Right ventricle myocardium inferior (tissue), 1 donor: Measurements from ENCODE around the gene ZNF207. TPM values are rescaled to one million over a fixed set of nuclear protein-coding genes. Genes with fewer than 3 reads are reported as not detected.
"Not testable (repeated sequence)": the region's sequence is repeated elsewhere in the genome, so short reads cannot be mapped to it uniquely, and the experiment has no call there.

Source experiments
- ATAC-seq: fragments of 200-7000 bp; cut with Tn5 transposase; one replicate; pipeline ENCODE4 v1.9.1; 2020; ENCODE audit warnings: mild to moderate bottlenecking, moderate library complexity
- DNase-seq: peaks from one replicate; pipeline ENCODE4 v3.0.0; 2021; ENCODE audit errors: missing footprints
- intact Hi-C: fragments of 100-400 bp; cut with DNase I; formaldehyde crosslinking; loops from one replicate; pipeline ENCODE4 v1.11.0; 2022
- total RNA-seq: library from RNA; stranded (reverse); fragmentation: NEBNext Ultra II Directional; extraction: Animal tissue kit (Norgen Biotek cat#: 25700); gene quantifications from one replicate; pipeline ENCODE4 v1.2.1, GENCODE V29; 2021
- donor health status: DM: no; HTN: yes; CAD: no; lungs with severe emphysema.

ZNF207 gene
- total RNA-seq, 1 donor from 2014 or later, result 58.4 TPM

DNA sequence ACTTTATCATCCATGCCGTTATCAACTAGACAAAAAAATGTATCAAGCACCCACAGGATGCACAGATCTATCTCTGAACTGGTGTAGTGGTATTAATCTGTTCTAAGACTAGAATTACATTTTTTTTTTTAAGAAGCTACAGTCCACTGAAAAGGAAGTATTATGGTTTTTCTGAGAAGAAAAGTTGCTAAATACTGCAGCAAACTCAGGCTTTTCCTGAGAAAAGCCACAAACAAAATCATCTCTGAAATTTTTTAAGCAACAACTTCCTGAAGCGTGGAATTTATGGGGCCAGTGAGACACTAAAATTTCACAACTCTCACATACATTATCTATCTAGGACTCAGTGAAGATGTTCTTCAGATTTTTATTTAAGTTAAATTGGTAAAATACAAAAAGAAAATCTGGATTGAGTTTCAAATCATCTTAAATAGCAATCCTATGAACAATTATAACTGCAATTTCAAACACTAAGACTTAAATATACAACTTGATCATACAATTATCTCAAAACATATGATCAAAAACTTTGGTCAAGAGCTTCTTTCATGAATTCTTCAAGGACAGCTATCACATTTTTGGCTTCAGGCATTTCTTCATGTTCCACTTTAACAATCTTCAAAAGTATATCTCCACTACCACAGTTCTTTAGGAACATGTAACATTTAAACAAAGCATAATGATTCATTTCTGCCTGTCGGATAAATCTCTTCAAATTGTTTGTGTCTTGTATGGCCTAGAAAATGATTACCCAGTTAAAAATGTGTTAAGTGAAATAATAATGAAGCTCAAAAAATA lies 18.5 kb upstream of the ZNF207 start:
- intact Hi-C loops, result no loop called here
- DNase-seq (no peak), ATAC-seq (no peak)

DNA sequence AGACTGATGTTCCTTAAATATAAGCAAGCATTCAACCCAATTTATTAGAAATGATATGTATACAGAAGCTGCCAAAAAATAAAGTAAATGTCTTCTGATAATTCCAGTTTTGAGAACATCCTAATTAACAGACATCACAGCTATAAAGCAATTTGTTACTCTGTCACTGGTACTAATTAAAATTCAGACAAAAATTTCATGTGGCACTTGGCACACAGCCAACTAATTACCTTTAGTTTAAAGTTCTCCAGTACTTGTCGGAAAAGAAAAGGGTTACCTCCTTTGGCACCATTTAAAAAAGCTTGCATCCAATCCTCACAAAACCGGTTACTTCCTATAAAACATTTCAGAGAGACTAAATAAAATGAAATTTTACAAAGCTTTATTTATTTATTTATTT lies 16.8 kb upstream of the ZNF207 start:
- no peak for DNase-seq
- no peak for ATAC-seq
- intact Hi-C loops, result no loop called here

DNA sequence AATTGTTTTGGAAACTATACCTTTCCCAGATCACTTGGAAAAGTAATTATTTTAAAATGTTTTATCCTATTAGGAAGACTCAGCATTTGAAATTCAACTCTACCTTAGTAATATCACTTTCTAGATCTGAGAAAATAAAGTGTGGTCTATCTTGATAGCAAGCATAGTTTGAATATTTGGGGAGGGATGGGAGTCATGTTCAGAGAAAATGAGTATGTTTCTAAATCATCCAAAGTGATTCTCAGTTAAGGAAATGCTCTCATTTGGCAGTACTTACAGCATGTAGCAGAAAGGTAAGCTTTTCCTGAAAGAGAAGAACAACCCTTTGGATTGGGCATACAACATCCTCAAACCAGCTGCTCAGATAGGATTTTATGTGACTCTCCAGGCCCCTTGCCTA lies 14.9 kb upstream of the ZNF207 start:
- no peak for ATAC-seq
- DNase-seq, result no peak
- intact Hi-C loops, result no loop called here

DNA sequence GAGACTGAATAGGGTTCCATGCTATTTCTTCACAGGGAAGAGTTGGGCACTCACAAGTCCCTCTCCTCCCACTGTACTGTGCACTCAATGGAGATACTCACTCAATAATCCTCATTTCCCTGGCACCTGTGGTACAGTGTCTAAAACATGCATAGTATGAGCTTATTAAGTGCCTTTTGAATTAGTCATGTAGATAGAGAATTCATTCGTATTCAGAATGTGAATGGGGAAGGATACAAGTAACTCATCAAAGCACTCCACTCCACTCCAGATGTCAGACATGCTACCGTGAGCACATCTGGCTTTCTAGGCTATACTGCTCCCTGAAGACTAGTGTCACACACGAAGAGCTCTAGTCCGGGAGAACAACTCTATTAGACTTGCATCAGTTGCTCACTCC lies 14.3 kb upstream of the ZNF207 start:
- ATAC-seq (no peak), DNase-seq (no peak)
- intact Hi-C loops, result no loop called here

DNA sequence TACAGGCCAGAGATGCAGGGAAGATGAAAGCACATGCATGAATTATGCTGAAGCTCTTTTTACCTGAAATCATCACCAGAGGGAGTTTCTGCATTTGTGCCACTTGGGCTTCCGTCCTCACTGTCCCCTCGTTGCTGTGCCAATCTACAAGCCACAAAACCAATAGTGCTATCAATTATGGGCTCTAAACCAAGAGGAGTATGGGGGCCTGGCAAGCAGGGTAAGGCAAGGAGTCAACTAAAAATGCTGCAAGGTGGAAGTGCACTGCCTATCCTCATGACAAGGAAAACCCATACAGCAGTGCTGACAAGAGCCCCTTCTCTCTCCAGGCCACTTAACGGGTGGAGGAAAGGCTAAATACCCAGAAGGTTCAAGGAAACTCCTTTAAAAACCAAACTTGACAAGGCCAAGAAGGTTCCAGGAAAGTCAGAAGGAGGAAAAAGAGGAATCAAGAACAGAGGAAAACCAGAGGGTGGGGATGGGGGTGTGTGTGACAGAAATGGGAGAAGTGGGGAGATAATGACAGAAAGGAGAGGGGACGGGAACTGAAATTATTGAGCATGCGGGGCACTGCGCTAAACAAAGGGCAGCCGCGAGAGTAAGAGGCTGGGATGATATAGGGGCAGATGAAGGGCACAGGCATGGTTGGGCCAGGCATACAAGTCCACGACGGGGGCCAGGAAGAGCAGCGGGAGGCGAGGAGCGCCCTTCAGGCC lies 8.7 kb upstream of the ZNF207 start:
- intact Hi-C loops, result no loop called here
- DNase-seq (no peak), ATAC-seq (no peak)

DNA sequence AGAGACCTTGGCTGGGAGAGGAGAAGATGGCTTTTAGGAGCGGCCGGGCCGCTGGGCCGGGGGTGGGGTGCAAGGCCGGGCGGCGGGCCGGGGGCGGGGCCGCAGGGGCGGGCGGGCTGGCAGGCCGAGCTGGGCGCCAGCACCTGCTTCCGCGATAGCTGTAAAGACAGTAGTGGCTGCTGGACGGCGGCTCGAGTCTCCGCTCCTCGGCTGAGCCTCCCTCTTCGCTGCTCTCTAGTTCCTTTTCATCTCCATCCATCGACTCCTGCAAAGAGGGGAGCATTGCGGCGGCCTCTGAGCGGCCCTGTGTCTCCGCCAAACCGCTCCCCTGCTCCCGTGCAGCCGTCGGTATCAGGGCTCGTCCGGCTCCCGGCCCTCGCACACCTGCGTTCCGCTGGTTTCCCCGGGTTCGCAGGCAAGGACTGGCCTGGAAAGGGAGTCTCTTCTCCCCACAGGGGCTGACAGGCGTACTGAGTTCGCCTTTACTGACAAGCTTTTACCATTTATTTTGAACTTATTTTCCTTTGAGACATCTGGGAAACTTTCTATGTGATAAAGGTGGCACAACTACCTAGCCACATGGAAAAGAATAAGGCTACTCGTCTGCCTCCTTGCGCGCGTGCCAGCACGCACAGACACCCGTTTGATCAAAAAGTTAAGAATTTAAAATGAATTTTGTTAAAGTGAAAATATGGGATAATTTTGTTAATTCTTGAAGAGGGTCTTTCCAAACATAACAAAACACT lies 7.9 kb upstream of the ZNF207 start, which contains the start of gene C17orf75:
Gene C17orf75 (minus strand): TSS at position 317 of the 746 bp plus-strand sequence. CDS start 34 bp downstream, at position 283.
- intact Hi-C loops, result no loop called here
- DNase-seq (peak; percentile 85), ATAC-seq (peak; percentile 96)

DNA sequence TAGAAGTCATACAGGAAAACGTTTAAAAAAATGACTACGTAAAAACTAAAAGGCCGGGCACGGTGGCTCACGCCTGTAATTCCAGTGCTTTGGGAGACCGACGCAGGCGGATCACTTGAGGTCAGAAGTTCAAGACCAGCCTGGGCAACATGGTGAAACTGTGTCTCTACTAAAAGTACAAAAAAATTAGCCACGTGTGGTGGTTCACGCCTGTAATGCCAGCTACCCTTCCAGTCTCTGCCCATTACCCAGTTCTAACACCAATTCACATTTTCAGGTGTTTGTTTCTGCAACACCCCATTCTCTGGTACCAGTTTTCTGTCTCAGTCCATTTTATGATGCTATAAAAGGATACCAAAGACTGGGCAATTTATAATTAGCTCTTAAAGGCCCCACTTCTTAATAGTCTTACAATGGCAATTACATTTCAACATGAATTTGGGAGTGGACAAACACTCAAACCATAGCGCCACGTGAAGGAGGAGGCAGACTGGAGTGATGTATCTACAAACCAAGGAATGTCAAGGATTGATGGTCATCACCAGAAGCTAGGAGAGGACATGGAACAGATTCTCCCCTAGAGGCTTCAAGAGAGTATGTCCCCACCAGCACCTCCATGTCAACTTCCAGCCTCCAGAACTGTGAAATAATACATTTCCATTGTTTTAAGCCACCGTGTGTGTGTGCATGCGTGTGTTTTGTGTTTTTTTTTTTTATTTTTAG lies 7.2 kb upstream of the ZNF207 start:
- ATAC-seq (no peak), DNase-seq (no peak)
- intact Hi-C loops, result no loop called here

DNA sequence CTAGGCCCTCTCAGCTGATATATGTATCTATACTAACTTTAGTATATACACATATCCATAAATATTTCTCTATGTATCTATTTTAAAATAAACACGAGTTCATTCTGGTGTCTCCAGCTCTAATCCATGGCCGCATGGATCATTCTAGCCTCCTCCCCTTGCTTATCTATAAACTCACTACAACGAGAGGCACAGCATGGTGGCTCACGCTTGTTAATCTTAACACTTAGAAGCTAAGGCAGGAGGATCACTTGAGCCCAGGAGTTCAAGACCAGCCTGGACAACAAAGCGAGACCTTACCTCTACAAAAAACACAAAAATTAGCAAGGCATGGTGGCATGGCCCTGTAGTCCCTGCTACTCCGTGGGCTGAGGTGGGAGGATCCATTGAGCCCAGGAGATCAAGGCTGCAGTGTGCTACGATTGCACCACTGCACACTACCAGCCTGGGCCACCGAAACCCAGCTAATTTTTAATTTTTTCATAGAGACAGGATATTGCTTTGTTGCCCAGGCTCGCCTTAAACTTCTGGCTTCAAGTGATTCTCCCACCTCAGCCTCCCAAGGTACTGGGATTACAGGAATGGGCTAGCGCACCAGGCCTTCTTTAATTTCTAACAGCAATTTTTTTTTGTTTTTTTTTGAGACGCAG lies 3.9 kb upstream of the ZNF207 start:
- ATAC-seq (no peak), DNase-seq (no peak)
- intact Hi-C loops, result no loop called here

DNA sequence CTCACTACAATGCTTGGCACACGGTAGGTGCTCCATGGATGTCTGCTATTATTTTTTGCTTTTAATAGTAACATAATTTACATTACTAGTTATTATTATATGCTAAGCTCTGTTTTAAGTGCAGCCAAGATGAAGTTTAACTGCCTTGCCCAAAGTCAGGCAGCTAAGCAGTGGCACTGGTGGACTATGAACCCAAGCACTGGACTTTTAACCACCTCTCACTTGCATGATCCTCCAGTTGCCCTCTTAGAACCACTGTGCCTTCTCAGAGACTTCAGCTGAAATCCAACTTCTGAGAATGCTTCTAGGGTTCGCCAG lies 1.5 kb upstream of the ZNF207 start:
- ATAC-seq (no peak), DNase-seq (no peak)
- intact Hi-C loops, result no loop called here

DNA sequence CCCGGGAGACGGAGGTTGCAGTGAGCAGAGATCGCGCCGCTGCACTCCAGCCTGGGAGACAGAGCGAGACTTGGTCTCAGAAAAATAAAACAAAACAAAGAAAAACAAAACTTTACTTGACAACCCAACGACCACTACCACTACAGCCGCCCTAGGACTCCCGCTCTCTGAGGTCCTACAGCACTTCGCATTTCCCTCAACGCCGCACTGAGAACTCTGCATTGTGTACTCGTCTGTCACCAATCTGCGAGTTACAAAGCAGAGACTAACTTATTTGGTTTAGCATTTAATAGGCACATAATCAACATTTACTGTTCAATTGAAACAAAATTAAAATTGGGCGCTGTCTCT lies 479 bp upstream of the ZNF207 start:
- no peak for DNase-seq
- ATAC-seq, result peak; percentile 37
- intact Hi-C loops, result no loop called here

DNA sequence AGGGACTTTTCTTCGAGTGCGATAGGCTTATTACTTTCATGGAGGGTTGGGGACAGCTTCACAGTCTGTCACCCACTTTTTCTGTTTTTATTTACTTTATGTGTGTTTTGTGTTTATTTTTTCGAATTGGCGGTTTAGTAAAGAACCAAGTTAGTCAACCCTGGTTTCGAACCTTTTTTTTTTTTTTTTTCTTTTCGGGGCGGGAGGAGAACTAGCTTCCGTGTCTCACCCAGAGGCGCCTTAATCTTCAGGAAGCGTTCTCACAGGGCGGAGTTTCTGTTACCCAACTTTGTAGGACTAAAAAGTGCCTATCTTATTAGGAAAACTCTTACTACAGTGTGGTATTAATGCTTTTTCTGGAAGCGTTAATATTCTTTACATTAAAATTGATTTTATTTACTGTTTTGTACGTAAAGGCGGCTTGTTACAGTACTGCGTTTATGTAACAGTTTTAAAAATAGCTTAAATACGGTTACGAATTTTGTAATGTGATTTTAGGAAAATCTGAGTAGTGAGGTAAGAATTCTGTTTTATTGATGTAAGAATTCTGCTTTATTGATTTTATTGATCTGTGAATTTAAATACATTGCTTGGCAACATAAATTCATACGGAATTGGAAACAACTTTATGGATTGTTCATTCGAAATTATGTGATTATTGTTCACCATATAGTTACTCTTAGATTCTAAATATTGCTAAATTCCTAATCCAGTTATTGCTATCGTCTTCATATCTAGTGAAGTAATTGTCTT lies 885 bp downstream of the ZNF207 start:
- no peak for DNase-seq
- intact Hi-C loops, result no loop called here
- peak; percentile 38 for ATAC-seq

DNA sequence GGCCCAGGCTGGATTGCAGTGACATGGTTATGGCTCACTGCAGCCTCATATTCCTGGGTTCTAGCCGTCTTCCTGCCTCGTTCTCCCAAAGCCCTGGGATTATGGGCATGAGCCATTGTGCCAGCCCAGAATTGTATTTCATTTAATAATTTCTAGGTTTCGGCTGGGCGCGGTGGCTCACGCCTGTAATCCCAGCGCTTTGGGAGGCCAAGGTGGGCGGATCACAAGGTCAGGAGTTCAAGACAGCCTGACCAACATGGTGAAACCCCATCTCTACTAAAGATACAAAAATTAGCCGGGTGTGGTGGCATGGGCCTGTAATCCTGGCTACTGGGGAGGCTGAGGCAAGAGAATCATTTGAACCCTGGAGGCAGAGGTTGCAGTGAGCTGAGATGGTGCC lies 2.8 kb downstream of the ZNF207 start:
- intact Hi-C loops, DNase-seq, ATAC-seq: not testable (repeated sequence)

DNA sequence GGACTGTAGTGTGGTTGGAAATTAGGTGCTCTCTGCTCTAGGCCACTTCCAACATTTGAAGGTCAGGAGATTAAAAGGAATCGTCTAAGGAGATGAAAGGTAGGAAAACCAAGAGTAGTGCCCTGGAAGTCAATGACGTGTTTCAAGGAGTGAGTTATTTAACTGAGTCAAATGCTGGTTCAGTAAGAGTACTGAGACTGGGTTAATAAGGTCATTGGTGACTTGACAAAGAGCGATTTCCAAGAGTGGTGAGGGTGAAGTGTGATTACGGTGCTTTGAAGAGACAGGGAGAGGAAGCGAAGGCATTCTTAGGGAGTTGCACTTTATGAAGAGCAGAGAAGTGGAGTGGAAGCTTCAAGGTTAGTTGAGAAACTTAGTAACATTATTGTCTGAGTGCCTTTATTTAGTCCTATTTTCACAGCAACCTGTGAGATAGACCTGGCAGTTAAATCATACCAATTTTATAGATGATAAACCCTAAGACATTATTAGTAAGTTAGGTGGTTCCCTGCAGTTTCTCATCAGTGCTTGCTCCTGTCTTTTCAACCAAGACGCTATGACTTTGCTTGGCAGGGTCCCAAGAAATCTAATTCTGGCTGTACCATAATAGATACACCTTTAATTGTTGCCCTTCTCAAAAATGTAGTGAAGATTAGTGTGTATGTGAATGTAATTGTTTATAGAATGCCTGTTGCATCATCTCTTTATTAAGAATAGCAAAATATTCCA lies 5.9 kb downstream of the ZNF207 start:
- no peak for DNase-seq
- intact Hi-C loops, result no loop called here
- ATAC-seq, result no peak

DNA sequence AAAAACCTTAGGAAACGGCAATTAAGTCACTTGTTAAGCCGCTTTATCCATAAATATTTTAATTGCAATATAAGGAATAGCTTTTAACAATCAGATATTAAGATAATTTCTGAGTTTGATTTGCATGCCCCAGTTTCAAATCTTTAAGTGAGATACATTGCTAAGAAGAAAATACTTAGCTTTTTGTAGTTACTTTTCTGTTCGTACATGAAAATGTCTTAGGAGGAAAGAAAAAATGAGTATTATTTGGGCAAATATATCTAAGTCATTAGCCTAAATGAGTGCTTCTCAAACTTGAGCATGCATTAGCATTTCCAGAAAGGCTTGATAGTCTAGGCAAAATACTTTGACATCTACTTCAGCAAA lies 6.4 kb downstream of the ZNF207 start:
- ATAC-seq (no peak), DNase-seq (no peak)
- intact Hi-C loops, result no loop called here

DNA sequence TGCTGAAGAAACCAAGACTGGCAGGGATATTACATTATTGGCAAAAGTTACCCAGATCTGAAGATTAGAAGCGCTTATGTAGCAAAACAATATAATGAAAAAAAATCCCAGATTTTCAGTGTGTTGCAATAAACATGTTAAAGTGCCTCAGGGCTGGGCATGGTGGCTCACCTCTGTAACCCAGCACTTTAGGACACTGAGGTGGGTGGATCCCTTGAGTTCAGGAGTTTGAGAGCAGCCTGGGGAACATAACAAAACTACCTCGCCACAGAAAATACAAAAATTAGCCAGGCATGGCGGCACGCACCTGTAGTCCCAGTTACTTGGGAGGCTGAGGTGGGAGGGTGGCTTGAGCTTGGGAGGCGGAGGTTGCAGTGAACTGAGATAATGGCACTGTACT lies 6.8 kb downstream of the ZNF207 start:
- ATAC-seq (no peak), DNase-seq (no peak)
- intact Hi-C loops, result no loop called here

DNA sequence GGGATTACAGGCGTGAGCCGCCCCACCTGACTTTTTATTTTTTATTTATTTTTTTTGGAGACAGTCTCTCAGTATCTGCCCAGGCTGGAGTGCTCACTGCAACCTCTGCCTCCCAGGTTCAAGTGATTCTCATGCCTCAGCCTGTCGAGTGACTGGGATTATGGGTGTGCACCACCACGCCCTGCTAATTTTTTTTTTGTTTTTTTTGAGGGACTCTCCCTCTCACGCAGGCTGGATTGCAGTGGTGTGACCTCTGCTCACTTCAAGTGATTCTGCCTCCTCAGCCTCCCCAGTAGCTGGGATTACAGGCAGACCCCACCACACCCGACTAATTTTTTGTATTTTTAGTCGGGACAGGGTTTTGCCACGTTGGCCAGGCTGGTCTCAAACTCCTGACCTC lies 7.7 kb downstream of the ZNF207 start:
- ATAC-seq (no peak), DNase-seq (no peak)
- intact Hi-C loops, result no loop called here

DNA sequence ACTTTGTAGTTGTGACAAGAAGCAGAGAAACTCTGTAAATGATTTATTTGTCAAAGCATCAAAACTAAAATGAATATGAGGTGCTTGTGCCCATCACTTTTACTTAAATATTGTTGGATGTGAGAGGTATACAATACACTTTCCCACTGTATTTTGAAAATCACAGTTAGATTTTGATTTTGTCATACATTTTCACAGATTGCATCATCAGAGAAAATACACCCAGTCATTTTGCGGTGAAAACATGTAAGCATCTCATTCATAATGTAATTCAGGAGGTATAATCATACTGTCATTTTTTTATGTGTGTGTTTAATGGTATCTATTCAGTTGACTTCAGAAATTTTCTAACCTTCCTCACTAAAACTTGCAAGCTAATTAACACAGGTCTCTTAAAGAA lies 11.3 kb downstream of the ZNF207 start:
- DNase-seq (no peak), ATAC-seq (no peak)
- intact Hi-C loops, result no loop called here

DNA sequence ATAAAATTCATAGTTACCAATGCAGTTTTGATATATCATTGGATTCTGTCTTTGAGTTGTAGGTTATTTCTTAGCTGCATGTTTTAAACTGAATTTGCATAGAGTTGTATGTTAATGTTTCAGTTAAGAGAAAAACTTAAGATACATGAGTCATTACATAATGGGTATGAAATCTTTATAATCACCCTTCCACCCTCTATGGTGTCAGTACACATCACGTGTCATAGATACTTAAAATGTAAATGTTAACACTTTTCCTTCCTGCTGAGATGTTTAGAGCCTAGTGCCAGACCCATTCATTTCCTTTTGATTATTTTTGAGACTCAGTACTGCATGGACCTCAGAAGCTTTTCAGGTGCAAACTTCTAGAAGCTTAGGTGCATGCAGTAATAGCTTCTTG lies 20.5 kb downstream of the ZNF207 start:
- ATAC-seq (no peak), DNase-seq (no peak)
- intact Hi-C loops, result no loop called here
